ENCODE results near the gene RPTOR.

RPTOR gene

DNA sequence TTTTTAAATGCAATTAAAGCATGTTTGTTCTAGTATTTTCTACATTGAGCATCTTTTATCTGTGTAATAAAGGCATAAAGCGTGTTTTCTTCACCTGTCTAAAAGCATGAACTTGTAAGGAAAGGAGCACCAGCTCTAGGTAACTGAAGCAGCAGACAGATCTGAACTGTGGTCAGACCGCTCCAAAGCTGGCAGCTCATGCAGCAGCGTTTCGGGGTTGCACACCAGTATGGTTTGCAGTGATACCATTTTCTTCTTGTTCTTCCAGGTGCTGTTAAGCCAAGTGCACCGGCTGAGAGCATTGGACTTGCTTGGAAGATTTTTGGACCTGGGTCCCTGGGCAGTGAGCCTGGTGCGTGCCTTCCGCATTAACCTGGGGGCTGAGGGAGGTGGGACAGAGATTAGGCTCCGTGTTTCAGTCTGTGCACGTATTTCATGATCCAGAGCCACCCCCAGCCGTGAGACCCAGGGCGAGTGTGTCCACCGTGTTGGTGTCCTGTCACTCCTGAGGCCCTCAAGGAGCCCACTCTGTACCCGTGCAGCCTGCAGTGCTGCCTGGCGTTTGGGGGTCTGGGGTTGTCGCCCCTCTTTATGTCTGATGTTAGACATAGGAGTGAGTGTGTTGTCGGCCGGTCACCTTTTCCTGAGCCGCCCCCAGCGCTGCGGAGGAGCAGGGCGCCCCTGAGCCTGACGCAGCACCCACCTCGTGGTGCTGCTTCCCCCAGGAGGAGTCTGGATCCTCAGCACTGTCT is 310.7 kb downstream of the RPTOR start:
- no peak for DNase-seq (ENCODE audit: low read depth in 2 of 2, low spot score in 1 of 2)

DNA sequence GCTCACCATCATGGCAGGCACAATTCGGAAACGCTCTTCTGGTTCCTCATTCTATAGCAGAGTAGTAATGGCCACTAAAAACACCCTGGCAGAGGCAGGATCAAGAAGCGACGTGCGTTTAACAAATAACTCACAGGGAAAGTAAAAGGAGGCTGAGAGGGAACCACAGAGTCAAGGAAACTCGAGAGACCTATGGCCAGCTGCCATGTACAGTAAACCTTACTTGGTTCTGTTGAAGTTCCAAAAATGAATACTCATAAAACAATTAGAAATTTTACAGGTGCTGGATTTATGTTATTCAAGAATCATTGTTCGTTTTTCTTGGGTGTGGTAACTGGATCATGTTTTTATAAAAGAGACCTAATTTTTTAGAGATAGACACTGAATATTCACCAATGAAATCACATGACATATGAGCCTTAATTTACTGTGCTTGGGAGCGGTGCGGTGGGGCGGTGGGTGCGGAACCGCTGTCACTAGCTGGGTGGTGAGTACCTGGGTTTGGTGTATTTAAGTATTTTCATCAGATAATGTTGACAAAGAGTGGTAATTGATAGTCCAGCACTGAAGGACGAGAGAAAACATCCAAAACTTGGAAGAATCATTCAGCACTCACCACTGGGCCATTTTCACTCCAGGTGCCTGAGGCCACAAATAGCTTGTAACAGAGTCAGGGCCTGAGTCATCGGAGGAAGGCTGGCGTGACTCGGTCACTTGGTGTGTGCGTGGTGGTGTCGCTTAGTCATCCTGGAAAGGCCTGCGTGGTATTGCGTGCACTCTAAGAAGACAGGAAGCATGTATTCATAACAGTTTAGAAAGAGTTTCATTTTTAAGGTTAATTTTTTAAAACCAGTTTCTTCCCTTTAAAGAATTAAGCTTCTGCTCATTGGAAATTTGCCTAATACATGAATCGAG is 311.6 kb downstream of the RPTOR start:
- DNase-seq (ENCODE audit: low read depth in 2 of 2, low spot score in 1 of 2), result peak; percentile 66 to 67

DNA sequence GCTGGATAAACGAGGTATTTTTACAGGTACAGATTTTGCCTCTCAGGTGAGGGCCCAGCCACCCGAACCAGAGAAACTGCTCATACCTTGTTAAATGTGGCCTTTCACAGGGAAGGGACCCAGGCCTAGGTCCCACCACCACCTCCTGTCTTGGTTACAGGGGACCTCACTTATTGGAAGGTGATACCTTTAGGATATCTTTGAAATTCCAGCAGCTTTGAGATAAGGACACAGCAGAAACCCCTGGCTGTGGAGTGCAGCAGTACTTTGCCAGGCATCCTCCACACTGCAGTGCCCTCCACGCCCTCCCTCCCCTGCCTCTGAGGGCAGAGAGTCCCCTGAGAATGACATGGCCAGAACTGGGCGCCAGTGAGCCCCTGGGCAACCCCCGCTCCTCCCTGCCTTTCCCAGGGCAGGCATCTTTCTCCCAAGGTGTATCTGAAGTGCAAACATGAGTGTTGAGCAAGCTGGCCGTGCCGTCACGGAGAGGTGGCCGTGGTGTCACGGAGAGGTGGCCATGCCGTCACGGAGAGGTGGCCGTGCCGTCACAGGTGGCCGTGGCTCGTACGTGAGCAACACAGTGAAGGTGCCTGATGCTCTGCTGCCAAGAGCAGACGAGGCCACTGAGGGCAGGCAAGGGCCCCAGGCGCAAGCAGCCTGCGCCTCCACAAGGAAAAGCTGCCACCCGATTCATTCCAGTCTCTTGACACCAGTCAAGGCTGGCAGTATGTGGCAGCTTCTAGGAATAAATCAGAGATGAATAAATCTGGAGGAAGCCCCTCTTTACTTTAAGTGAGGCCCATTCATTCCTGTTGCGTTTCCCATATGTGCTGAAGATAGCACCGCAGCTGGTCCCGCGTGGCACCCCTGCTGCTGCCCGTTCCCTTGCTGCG is 312.5 kb downstream of the RPTOR start:
- DNase-seq (ENCODE audit: low read depth in 2 of 2, low spot score in 1 of 2), result no peak

DNA sequence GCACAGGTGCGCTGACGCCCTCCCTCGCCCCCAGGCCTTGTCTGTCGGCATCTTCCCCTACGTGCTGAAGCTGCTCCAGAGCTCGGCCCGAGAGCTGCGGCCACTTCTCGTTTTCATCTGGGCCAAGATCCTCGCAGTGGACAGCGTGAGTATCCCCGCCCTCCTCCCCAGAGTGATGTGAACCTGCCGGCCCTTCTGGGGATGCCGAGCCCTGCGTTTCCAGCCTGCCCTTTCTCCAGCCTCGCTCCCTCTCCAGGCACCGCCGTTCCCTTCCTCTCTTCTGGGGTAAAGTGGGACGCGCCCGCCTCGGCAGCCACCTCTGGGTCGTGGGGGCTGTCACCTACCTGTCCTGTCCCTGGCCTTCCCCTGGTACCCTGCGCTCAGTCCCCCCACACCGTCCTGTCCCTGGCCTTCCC is 313.1 kb downstream of the RPTOR start:
- no peak for DNase-seq (ENCODE audit: low read depth in 2 of 2, low spot score in 1 of 2)

DNA sequence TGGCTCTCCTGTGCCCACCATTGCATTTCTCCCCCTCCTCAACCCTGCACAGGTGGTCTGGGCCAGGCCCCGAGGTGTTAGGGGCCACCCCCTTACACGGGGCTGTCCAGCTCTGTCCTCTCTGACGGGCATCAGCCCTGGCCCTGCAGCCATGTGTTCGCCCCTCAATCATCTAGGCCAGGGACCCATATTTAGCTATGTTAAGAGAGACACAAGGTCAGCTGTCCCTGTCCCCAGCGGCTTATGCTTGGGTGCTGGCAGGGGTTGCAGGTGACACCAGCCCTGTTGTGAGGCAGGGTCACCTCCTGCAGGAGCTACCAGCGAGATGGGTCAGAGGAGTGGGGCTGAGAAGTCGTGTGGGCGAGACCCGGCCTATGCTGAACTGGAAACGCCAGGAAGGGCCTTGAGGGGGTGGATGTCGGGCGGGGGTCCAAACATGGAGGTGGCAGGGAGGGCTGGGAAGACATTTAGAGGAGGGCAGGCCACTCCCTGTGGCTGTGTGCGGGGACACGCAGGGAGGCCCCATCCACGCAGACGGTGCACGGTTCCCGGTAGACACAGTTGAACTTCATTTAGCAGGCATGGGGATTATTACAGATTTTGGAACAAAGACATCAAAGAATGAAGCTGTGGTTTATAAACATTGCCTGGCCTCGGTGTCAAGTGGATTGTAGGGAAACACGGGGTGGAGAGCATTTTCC is 313.8 kb downstream of the RPTOR start:
- DNase-seq (ENCODE audit: low read depth in 2 of 2, low spot score in 1 of 2), result no peak

DNA sequence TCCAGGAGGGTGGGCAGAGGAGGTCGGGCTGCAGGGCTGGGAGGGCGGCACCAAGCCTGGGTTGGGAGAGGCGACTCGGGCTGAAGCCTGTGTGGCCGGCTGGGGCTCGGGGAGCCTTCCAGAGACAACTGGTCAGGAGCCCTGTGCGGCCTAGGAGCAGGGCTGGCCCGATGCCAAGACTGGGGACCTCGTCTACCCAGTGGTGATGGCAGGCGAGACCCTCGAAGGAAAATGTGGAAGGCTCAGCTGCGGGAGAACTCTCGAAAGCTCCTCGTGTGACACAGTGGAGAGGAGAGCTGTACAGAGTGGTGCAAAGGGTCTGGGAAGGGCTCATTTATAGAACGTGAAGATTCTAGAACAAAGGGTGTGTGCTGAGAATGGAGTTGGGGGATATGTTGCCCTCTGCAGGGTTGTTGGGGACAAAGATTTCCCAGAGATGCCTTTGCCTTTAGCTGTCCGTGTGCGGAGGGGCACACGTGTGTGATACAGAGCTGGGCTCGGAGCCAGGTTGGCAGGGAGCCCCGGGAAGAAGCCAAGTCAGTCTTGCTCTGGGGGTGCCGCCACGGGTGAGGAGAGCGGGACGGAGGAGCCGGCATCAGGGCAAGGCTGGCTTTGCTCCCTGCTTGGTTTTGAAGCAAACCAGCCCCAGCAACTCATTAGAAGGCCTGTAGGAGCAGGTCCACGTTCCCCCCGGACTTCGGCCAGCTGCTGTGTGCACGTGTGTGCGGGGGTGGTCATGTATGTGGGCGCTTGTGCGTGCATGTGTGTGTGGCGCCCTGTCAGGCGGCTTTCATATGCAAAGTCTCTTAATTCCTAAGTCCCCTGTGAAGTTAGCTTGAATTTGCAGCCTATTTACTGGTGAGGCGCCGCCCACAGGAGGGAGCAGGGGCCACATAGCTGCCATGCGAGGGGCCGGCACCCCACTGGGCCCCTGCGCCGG is 314.6 kb downstream of the RPTOR start:
- DNase-seq (ENCODE audit: low read depth in 2 of 2, low spot score in 1 of 2), result no peak

DNA sequence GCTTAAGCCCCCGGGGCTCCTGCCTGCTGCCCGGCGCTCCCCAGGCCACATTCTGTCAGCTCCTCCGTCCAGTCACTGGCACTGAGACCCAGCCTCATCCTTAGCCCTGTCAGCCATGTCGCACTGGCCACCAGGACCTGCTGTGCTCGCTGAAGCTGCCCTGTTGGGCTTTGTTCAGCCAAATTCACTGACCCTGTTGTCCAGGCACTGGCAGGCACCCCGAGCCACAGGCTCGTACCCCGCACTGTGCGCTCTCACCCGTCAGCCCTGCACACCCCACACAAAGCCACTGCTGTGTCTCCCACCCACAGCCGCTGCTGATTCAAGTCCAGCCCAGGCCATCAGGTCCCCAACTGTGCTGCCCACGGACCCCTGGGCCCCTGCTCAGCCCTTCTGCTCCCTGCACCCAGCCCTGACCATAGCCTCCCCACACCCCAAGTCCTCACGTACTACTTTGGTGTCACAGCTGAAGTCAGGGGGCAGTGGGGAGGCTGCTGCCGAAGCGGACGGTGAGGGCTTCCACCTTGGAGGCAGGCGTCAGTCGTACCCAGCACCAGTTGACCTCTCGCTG is 315.5 kb downstream of the RPTOR start:
- no peak for DNase-seq (ENCODE audit: low read depth in 2 of 2, low spot score in 1 of 2)

DNA sequence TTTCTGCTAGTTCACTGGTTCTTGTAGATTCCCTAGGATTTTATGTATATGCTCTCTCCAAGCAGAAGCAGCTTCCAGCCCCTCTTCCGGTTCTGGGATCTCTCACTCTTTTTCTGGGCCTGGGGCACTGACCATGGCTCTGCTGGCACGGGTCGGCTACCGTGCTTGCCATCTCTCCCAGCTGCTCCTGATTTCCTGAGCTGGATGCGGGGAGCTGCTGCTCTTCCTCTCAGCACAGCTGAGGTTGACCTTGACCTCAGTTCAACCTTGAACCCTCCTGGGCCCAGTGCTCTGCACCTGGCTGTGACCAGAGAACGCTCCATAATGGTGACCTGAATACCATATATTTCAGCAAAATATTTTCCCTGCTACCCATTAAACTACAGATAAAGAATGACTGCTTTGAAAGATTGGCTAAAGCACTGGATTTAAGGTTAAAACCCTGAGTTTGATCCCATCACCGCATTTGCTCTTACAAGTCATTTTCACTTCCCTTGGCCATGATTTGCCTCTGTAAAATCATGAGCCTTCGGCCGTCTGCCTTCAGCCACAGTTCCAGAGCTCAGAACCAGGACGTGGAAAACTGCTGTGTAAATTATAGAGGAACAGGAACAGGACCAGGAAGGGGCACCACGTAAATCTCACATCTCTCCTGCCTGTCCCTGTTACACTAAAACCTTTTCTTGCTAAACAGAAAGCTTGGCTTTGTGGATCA is 316.2 kb downstream of the RPTOR start:
- DNase-seq (ENCODE audit: low read depth in 2 of 2, low spot score in 1 of 2), result no peak

DNA sequence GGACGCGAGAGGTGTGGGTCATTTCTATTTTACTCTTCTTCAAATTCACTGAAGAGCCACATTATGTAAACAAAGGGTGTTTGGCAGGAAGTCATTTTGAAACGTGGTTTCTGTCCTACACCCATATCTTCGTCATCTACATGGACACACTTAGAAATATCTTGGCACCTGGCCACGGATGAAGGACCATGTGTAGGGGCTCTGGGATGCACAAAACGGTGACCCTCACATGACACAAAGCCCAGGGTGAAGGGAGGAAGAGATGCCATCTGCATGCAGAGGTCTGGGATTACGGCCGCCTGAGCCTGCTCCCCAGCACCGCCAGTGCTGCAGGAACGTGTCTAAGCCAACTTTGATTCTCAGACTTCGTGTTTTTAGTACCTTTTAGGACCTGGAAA is 316.8 kb downstream of the RPTOR start:
- DNase-seq (ENCODE audit: low read depth in 2 of 2, low spot score in 1 of 2), result no peak

DNA sequence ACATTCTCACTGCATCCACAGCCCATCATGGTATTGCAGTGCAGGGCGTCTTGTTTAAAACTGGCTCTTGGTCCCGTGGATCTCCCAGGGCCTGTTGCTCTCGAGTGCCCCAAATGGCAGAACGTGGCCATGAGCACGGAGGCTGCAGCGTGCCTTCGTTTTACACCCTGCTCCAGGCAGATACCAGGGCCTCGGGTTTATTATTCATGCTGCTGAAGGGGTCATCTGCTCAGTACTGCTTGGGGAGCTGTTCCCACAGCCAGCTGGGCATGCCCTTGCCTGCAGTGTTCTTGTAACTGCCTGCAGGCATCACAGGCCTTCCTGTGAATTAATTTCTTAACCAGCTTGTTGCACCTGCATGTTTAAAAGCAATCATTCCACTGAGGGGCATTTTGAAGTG is 317.3 kb downstream of the RPTOR start:
- DNase-seq (ENCODE audit: low read depth in 2 of 2, low spot score in 1 of 2), result peak in 1 of 2 donors; percentile 5

DNA sequence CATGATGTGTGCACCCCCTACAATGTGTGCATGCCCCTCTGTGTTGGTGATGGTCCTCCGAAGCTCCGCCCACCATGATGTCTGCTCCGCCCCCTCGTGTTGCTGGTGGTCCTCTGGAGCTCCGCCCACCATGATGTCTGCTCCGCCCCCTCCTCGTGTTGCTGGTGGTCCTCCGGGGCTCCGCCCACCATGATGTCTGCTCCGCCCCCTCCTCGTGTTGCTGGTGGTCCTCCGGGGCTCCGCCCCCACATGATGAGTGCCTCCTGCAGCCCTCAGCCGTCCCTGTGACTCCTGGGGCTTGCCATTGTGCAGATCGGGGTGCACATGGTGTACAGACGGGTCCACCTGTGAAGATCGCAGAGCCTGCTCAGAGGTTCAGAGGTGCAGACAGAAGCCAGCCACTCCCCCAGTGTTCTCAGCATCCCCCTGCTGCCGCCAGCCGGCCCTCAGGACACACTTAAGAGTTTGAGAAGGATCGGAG is 317.9 kb downstream of the RPTOR start:
- DNase-seq (ENCODE audit: low read depth in 2 of 2, low spot score in 1 of 2), result no peak

DNA sequence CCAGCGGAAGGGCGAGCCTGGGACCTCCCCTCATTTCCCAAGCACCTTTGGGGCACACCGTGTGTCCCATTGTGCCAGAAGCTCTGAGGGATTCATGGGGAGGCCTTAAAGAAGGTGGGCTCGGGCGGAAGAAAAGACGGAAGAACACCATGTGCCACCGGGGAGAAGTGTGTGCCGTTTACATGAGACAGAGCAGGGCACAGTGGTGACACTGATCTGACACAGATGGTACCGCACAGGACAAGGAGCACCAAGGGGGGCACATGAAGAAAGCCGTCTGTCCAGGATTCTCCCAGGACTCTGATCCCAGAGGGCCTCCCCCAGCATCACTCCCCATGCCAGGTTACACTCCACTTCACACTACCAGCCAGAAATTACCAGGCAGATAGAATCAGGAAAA is 318.3 kb downstream of the RPTOR start:
- no peak for DNase-seq (ENCODE audit: low read depth in 2 of 2, low spot score in 1 of 2)

DNA sequence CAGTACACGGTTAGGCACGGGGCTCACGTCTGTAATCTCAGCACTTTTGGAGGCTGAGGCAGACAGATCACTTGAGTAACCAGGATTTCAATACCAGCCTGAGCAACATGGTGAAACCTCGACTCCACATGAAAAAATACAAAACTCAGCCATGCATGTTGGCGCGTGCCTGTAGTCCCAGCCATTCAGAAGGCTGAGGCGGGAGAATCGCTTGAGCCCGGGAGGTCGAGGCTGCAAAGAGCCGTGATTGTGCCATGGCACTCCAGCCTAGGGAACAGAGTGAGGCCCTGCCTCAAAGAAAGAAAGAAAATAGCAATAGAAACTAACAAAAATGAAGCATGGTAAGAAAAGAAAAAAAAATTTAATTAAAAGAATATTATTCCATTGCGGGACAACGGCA is 319.0 kb downstream of the RPTOR start:
- no peak for DNase-seq (ENCODE audit: low read depth in 2 of 2, low spot score in 1 of 2)

DNA sequence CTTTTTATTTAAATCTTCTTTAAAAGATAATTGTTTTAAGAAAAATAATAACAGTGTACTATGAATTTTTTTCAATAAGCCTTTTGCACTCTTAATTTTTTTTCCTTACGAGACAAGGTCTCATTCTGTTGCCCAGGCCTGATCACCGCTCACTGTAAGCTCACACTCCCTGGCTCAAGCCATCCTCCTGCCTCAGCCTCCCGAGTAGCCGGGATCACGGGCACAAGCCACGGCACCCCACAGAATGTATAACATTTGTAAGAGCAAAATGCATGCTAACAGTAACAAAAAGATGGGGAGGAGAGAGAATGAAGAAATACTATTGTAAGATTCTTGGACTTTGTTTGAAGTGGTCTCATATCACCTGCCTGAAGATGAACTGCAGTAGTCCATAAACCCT is 320.1 kb downstream of the RPTOR start:
- no peak for DNase-seq (ENCODE audit: low read depth in 2 of 2, low spot score in 1 of 2)

DNA sequence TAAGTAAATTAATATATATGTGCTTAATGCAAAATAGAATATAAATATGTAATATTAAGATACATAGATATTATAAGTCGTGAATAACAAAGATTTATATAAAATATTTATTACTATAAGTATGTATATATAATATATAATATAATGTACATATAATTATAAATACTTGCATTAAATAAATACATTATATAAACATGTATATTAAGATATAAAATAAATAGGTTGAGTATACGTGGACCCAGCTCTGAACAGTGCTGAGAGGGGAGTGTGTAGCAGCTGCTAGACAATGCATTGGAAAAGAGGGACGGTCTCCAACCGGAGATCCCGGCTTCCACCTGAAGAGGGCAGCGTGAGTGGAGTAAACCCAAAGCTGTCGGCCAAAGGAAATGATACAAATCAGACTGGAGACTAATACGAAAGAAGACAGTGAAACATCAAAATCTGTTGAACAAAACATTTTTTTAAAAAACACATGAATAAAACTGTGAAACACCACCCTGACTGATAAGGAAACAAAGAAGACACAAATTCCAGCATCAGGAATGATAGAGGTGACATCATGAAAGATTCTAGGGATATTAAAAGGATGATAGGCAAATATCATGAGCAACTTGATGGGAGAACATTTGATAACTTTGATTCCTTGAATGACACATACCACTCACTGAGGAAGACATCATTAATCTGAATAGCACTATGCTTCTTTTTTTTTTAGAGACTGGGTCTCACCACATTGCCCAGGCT is 321.6 kb downstream of the RPTOR start:
- DNase-seq (ENCODE audit: low read depth in 2 of 2, low spot score in 1 of 2), result peak; percentile 30 to 54

DNA sequence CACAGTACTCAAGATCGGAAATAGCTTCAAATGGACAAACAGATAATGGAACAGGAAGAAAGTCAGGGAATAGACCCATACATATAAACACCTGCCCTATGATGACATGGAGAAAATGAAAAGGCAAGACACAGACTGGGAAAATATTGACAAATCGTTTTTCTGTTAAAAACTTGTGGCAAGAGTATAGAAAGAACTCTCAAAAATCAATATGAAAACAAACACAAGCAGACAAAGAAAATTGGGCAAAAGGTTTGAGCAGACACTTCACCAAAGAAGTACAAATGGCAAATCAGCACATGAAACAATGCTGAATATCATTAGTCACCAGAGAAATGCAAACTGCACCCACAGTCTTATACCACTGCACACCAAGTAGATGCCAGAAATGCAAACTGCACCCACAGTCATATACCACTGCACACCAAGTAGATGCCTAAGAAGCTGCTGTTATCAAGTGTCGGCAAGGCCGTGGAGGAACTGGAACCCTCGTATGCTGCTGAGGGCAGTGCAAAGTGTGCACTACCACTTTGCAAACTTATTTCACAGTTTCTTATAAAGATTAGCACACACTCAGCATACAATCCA is 323.5 kb downstream of the RPTOR start:
- DNase-seq (ENCODE audit: low read depth in 2 of 2, low spot score in 1 of 2), result no peak

DNA sequence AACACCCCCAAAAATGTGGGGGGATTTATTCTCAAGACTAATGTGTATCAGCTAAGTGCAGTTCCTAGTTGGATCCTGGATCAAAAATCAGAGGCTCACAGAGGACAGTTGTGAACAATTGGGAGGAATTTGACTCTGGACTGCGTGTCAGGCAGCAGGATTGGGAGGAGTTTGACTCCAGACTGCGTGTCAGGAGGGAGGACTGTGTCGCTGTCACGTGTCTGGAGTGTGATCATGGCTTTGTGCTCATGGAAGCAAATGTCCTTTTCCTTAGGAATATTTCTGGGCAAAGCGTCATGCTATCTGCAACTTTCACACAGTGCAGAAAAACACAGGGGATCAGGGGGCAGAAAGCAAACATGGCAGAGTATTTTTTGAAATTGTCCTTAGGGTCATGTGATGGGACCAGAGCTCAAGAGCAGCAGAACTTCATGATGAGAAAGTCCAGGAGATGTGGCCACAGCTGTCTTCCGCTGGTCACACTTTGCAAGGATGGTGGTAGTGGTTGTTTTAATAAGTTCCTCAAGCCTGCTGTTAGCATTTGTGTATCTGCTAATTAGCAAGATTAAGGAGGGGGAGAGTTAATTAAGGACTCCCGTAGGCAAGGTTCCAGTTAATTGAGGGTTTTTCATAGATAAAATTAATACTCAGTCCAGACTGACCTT is 325.0 kb downstream of the RPTOR start:
- DNase-seq (ENCODE audit: low read depth in 2 of 2, low spot score in 1 of 2), result no peak
